ENCODE measurements around the gene C6orf163. TPM values are rescaled to one million over a fixed set of nuclear protein-coding genes. Genes with fewer than 3 reads are reported as not detected.

The C6orf163 gene
- total and polyA plus RNA-seq, 2 experiments from 2014 or later: 2.3 to 5.4 TPM

GRCh38 chr6:87395431-87395830 lies 50.8 kb downstream of the C6orf163 start:
- H3K4me3 Mint-ChIP-seq: no peak overlapping the region
- Histone ChIP-seq H3K79me2 (replicated peaks; ENCODE audit: insufficient read depth) (no peaks in the 10 kb centered on the region), H4K20me1 (replicated peaks; ENCODE audit: insufficient read depth) (no peaks in the 10 kb centered on the region), H3K4me2 (no peak overlapping the region), H2AFZ (no peak overlapping the region), H3K9me2 (ENCODE audit: insufficient read depth) (no peaks in the 10 kb centered on the region), H3K27me3 (ENCODE audit: insufficient read depth) (no peaks in the 10 kb centered on the region), H3K4me3 (no peak overlapping the region), H3K27ac (ENCODE audit: low read depth) (no peak overlapping the region), H3K4me1 (ENCODE audit: insufficient read depth) (no peaks in the 10 kb centered on the region), H3K36me3 (ENCODE audit: insufficient read depth) (no peaks in the 10 kb centered on the region), H3F3A (replicated peaks; ENCODE audit: low read depth) (no peaks in the 10 kb centered on the region)
- H3K27ac Mint-ChIP-seq: no peak overlapping the region
- TF ChIP-seq EZH2 (IDR thresholded peaks at IDR 0.05; ENCODE audit: low read depth, unreplicated experiment) (no peak), JUNB (IDR thresholded peaks at IDR 0.05; ENCODE audit: unreplicated experiment) (no peak), REST (IDR thresholded peaks at IDR 0.05; ENCODE audit: unreplicated experiment) (no peak), ETS1 (IDR thresholded peaks at IDR 0.05) (no peak), CTCF (conservative IDR thresholded peaks at IDR 0.05; ENCODE audit: low read depth in 2 of 2) (no peak), POLR2AphosphoS5 (IDR thresholded peaks at IDR 0.05; ENCODE audit: low read depth) (no peak), ZNF462 (CRISPR knock-in tag; IDR thresholded peaks at IDR 0.05) (no peak), CREB1 (CRISPR knock-in tag; IDR thresholded peaks at IDR 0.05; ENCODE audit: low read depth) (no peak), ZNF114 (CRISPR knock-in tag; IDR thresholded peaks at IDR 0.05) (no peak)
- no peak for DNase-seq (ENCODE audit: low spot score)
- H3K36me3 Mint-ChIP-seq (ENCODE audit: low read depth): no peaks in the 10 kb centered on the region
- no peak for ATAC-seq
- H3K4me1 Mint-ChIP-seq: no peaks in the 10 kb centered on the region
- H3K9me3 Mint-ChIP-seq: no peaks in the 10 kb centered on the region
- no peaks in the 10 kb centered on the region for H3K27me3 Mint-ChIP-seq (ENCODE audit: insufficient read depth, low read depth, poor library complexity)

All from GM23338 (cell line).